ENCODE data around the gene TMEM169.

- TF ChIP-seq CTCF (conservative IDR thresholded peaks at IDR 0.05 in 1 of 2, IDR thresholded peaks at IDR 0.05 in 1 of 2; ENCODE audit: extremely low read depth in 1 of 2, insufficient read depth in 1 of 2, low read depth in 1 of 2, low read length in 2 of 2) (no peak), EZH2 (IDR thresholded peaks at IDR 0.05; ENCODE audit: borderline replicate concordance, low read length) (no peak)
Measured at GRCh38 chr2:216083464-216084281, 2.0 kb downstream of the TMEM169 start.

All from mammary epithelial cell (primary cell).